GM12891 (cell line): ENCODE results near the gene MEAK7.

Experiments
- DNase-seq: peaks from one replicate; pipeline ENCODE4 v3.0.0; 2011; ENCODE audit warnings: low spot score; ENCODE audit not compliant: insufficient read length
- FAIRE-seq: peaks from 2 replicates; lab custom pipeline; 2011; peaks lifted over from hg19 to GRCh38; lab: Jason Lieb, UNC
- PAX5 ChIP-seq: IDR thresholded peaks from 2 replicates; pipeline ENCODE4 v1.6.1; 2011; ENCODE audit warnings: low read length, moderate library complexity, mild to moderate bottlenecking; ENCODE audit not compliant: insufficient read depth, severe bottlenecking
- POLR2A ChIP-seq: IDR thresholded peaks from 2 replicates; pipeline ENCODE4 v1.6.1; 2011; ENCODE audit warnings: low read depth, low read length, control low read depth
- POLR2AphosphoS5 ChIP-seq: IDR thresholded peaks from 2 replicates; pipeline ENCODE4 v1.6.1; 2011; ENCODE audit warnings: low read depth, low read length, control low read depth
- POU2F2 ChIP-seq: IDR thresholded peaks from 2 replicates; pipeline ENCODE4 v1.6.1; 2011; ENCODE audit warnings: low read depth, mild to moderate bottlenecking, control low read depth, low read length, moderate library complexity
- SPI1 ChIP-seq: IDR thresholded peaks from 2 replicates; pipeline ENCODE4 v1.6.1; 2011; ENCODE audit warnings: low read depth, low read length, control low read depth
- TAF1 ChIP-seq: IDR thresholded peaks from 2 replicates; pipeline ENCODE4 v1.6.1; 2011; ENCODE audit warnings: low read depth, low read length, control low read depth

MEAK7 gene

DNA sequence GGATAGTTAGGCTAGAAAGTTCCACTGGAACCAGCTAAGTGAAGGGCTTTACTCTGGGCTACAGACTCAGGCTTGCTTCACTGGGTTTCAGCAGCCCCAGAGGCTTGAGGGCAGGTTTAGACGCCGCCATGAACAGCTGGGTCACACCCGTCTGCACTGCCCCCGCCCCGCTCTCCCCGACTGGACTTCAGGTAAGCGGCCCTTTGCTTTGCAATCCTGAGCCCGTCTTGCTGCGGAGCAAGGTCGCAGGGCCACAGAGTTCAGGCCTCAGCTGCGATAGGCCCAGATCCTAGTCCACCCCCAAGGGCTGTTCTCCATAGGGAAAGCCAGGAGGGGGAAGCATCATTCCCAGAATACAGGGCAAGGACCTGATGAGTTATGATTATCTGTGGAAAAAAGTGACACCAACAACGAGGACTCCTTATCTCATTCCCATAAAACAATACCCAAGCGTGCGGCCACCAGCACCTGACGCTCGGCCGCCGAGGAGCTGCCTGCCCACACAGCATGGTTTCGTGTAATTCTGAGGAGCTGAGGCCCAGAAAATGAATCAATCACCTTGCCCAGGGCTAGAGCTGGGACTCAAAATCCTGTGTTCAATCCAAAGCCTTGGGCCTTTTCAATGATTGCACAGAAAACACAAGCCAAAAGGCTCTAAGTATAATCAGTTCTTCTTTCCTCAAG, 20.4 kb downstream of the MEAK7 start:
- no peak for FAIRE-seq

GRCh38 chr16:84482951-84483881, 21.2 kb downstream of the MEAK7 start:
- FAIRE-seq (no peak), DNase-seq (no peak)
- TF ChIP-seq TAF1, result no peak
- TF ChIP-seq POLR2AphosphoS5, result no peak
- no peak for TF ChIP-seq SPI1
- no peak for TF ChIP-seq POLR2A
- no peak for TF ChIP-seq PAX5
- TF ChIP-seq POU2F2, result no peak

More for the DNA sequence above, 20.4 kb downstream of the MEAK7 start:
- TF ChIP-seq SPI1 (no peak), POLR2A (no peak), TAF1 (no peak), POLR2AphosphoS5 (no peak), PAX5 (no peak), POU2F2 (no peak)
- no peak for DNase-seq

DNA sequence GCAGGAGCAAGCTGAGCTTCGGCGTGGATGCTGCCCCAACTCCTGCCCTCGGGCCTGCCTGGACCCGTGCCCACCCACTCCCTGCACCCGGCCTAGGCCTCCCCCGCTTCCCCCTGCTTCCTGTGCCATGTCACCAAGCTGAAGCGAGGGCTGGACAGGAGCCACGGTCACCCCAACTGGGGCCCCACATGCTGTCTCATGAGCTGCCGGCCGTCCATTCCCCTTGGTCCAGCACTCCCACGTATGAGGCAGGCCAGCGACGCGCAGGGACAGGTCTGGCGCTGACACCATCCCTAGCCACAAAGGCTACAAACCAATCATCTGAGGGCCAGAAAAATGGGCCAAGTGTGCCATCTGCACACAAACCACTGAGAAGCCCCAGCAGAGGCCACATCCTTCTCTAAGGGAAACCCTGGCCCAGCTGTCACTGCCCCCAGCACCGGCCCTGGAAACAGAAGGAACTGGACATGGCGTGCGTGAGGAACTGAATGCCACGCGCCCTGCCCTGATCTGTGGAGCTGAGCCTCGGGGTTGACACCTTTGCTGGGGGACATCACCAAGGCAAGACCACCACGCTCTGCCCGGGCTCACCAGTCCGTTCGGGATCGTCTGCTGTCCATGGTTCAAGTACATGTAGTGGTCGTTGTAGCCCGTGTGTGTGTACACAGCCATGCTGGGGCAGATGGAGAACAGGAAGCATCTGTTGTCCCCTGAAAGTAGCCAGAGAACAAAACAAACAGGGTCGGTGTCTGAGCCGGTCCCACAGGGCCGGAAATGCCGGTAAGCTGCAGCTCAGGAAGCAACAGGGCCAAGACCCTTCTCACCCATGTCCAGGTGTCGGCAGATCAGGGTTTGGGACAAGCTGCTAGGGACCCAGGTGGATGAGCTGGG, 22.2 kb downstream of the MEAK7 start:
- FAIRE-seq, result no peak
- no peak for TF ChIP-seq POLR2AphosphoS5
- TF ChIP-seq TAF1, result no peak
- TF ChIP-seq SPI1, result no peak
- no peak for TF ChIP-seq POLR2A
- no peak for TF ChIP-seq PAX5
- no peak for TF ChIP-seq POU2F2

GRCh38 chr16:84481051-84481735, 23.3 kb downstream of the MEAK7 start:
- no peak for DNase-seq
- TF ChIP-seq SPI1 (no peak), POLR2A (no peak), POU2F2 (no peak), POLR2AphosphoS5 (no peak), TAF1 (no peak), PAX5 (no peak)

More for the DNA sequence above, 22.2 kb downstream of the MEAK7 start:
- no peak for DNase-seq

GRCh38 chr16:84479716-84480450, 24.6 kb downstream of the MEAK7 start:
- no peak for TF ChIP-seq PAX5
- no peak for TF ChIP-seq POLR2A
- TF ChIP-seq POU2F2, result no peak
- TF ChIP-seq TAF1, result no peak
- TF ChIP-seq SPI1, result no peak
- no peak for TF ChIP-seq POLR2AphosphoS5
- FAIRE-seq, result no peak
- no peak for DNase-seq

More at GRCh38 chr16:84481051-84481735, 23.3 kb downstream of the MEAK7 start:
- FAIRE-seq, result no peak

DNA sequence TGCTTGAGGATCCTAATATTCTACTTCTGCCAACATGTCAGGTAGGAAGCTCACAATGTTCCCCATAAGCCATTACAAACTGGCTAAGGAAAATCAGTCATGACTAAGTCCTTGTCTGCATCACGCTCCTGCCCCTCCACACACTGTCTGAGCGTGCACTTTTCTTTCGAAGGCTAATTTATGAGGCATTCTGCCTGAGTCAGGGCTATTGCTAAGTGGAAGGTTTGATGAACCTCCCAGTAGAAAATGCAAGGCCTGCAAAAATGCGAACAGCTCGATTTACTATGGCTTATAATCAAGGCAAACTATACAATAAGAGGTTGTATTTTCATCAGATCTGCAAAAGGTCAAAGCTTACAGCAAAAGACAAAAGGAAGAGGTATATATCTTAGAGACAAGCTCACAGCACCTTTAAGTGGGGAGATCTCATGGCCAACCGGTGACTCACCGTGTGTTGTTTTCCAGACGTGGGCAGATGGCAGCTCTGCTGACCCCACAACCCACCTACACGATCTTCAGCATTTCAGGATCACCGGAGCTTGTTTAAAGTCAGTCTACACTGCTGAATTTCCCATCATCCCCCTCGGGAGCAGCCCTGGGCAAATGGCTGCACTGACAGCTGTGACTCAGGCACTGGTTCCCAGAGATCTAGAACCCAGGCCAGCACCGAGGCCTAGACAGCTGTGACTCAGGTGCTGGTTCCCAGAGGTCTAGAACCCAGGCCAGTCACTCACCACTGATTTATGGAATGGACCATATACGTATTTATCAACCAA, 26.1 kb downstream of the MEAK7 start:
- no peak for DNase-seq
- TF ChIP-seq PAX5 (no peak), SPI1 (no peak), POU2F2 (no peak), POLR2A (no peak), POLR2AphosphoS5 (no peak), TAF1 (no peak)
- FAIRE-seq, result no peak

GRCh38 chr16:84477661-84478060, 26.8 kb downstream of the MEAK7 start:
- no peak for DNase-seq
- TF ChIP-seq POLR2A (no peak), POLR2AphosphoS5 (no peak), PAX5 (no peak), POU2F2 (no peak), TAF1 (no peak), SPI1 (no peak)
- no peak for FAIRE-seq
